B cell (primary cell): ENCODE results near the gene TNFRSF1A.

Experiments
- CTCF ChIP-seq: fragments of 200-600 bp; IDR thresholded peaks from one replicate; pipeline ENCODE4 v1.8.0; 2022; ENCODE audit warnings: antibody characterized with exemption, mild to moderate bottlenecking
- EZH2 ChIP-seq: IDR thresholded peaks from 2 replicates; pipeline ENCODE4 v1.6.1; 2012; ENCODE audit warnings: borderline replicate concordance, low read depth, mild to moderate bottlenecking, moderate library complexity, low read length; ENCODE audit not compliant: insufficient read depth, poor library complexity, severe bottlenecking

GRCh38 chr12:6318440-6318879 lies 23.4 kb downstream of the TNFRSF1A start:
- TF ChIP-seq CTCF: no peak
- no peak for TF ChIP-seq EZH2
